Measurements from ENCODE around the gene MOBP.

DNA sequence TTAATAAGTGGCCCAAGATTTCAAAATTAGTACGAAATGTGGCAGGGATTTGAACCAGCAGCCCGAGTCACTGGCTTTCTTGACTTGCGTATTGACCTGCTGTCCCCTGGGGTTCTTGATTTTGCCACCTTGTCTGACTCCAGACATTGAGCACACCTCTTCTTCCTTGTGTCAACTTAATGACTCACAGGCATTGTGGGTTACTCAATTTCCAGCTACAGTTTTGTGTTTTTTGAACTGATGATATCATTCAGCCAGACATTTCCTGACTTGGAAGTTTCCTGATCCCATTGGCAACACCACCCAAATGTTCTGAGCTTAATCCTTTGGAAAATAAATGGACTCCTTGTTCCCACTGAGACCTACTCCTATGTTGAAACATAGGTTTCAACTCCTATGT, 64.2 kb downstream of the MOBP start:
- no peak for TF ChIP-seq EGR1 (IDR thresholded peaks at IDR 0.05; ENCODE audit: low read depth in 2 of 2)
- no peak for TF ChIP-seq RXRA (IDR thresholded peaks at IDR 0.05)
- TF ChIP-seq, protein P1, sequence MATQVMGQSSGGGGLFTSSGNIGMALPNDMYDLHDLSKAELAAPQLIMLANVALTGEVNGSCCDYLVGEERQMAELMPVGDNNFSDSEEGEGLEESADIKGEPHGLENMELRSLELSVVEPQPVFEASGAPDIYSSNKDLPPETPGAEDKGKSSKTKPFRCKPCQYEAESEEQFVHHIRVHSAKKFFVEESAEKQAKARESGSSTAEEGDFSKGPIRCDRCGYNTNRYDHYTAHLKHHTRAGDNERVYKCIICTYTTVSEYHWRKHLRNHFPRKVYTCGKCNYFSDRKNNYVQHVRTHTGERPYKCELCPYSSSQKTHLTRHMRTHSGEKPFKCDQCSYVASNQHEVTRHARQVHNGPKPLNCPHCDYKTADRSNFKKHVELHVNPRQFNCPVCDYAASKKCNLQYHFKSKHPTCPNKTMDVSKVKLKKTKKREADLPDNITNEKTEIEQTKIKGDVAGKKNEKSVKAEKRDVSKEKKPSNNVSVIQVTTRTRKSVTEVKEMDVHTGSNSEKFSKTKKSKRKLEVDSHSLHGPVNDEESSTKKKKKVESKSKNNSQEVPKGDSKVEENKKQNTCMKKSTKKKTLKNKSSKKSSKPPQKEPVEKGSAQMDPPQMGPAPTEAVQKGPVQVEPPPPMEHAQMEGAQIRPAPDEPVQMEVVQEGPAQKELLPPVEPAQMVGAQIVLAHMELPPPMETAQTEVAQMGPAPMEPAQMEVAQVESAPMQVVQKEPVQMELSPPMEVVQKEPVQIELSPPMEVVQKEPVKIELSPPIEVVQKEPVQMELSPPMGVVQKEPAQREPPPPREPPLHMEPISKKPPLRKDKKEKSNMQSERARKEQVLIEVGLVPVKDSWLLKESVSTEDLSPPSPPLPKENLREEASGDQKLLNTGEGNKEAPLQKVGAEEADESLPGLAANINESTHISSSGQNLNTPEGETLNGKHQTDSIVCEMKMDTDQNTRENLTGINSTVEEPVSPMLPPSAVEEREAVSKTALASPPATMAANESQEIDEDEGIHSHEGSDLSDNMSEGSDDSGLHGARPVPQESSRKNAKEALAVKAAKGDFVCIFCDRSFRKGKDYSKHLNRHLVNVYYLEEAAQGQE (IDR thresholded peaks at IDR 0.05), result no peak
- TF ChIP-seq, protein P2, sequence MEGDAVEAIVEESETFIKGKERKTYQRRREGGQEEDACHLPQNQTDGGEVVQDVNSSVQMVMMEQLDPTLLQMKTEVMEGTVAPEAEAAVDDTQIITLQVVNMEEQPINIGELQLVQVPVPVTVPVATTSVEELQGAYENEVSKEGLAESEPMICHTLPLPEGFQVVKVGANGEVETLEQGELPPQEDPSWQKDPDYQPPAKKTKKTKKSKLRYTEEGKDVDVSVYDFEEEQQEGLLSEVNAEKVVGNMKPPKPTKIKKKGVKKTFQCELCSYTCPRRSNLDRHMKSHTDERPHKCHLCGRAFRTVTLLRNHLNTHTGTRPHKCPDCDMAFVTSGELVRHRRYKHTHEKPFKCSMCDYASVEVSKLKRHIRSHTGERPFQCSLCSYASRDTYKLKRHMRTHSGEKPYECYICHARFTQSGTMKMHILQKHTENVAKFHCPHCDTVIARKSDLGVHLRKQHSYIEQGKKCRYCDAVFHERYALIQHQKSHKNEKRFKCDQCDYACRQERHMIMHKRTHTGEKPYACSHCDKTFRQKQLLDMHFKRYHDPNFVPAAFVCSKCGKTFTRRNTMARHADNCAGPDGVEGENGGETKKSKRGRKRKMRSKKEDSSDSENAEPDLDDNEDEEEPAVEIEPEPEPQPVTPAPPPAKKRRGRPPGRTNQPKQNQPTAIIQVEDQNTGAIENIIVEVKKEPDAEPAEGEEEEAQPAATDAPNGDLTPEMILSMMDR (IDR thresholded peaks at IDR 0.05; ENCODE audit: low read depth, low read length, missing input control), result no peak
- TF ChIP-seq FOXA1 (IDR thresholded peaks at IDR 0.05), result no peak
- TF ChIP-seq HNF4G (IDR thresholded peaks at IDR 0.05), result no peak
- no peak for TF ChIP-seq RAD21 (IDR thresholded peaks at IDR 0.05)
- TF ChIP-seq HNF4A (conservative IDR thresholded peaks at IDR 0.05), result no peak
